Vagina (tissue), 2 donors: ENCODE measurements around the gene HS3ST3B1. TPM values are rescaled to one million over a fixed set of nuclear protein-coding genes. Genes with fewer than 3 reads are reported as not detected.

Source experiments
- DNase-seq, 2 donors: peaks; one replicate each; pipeline ENCODE4 v3.0.0-alpha.2; 2017; ENCODE audit errors: extremely low spot score in 2 of 2
- H3K27ac ChIP-seq: fragments of 200-600 bp; sonication (generic); one replicate; pipeline ENCODE4 v1.5.1; 2019
- H3K27me3 ChIP-seq: fragments of 200-600 bp; sonication (generic); one replicate; pipeline ENCODE4 v1.5.1; 2019
- H3K36me3 ChIP-seq, 2 donors: fragments of 200-600 bp; sonication (generic); one replicate each; pipeline ENCODE4 v1.5.1; 2017 to 2019
- H3K4me1 ChIP-seq: fragments of 200-600 bp; sonication (generic); one replicate; pipeline ENCODE4 v1.5.1; 2019
- H3K4me3 ChIP-seq, 2 donors: fragments of 200-600 bp; sonication (generic); 1 replicate in 1 of 2; 2 replicates in 1 of 2; pipeline ENCODE4 v1.5.1; 2016 to 2019
- H3K9me3 ChIP-seq: fragments of 200-600 bp; sonication (generic); one replicate; pipeline ENCODE4 v1.5.1; 2019
- POLR2A ChIP-seq, 2 donors: fragments of 450-650 bp; IDR thresholded peaks; one replicate each; pipeline ENCODE4 v1.6.1; 2017; ENCODE audit warnings: antibody characterized with exemption in 2 of 2, mild to moderate bottlenecking in 2 of 2, moderate library complexity in 2 of 2
- POLR2AphosphoS5 ChIP-seq, 2 donors: sonication (generic); formaldehyde crosslinking; IDR thresholded peaks; one replicate each; pipeline ENCODE4 v1.9.0; 2017; ENCODE audit warnings: antibody characterized with exemption in 2 of 2, mild to moderate bottlenecking in 2 of 2, low read depth in 1 of 2; ENCODE audit not compliant: insufficient read depth in 1 of 2
- intact Hi-C: fragments of 100-400 bp; cut with DNase I; formaldehyde crosslinking; loops from one replicate; pipeline ENCODE4 v1.15.1; 2023
- total RNA-seq: library from RNA; depleted of rRNA; stranded (reverse); fragments of >200 nt; gene quantifications from one replicate; pipeline ENCODE4 v1.2.3, GENCODE V29; 2016
- TF ChIP-seq, protein P1 (sequence below), 3 experiments: fragments of 450-650 bp in 2 of 3; fragments of 200-600 bp in 1 of 3; sonication (generic) in 1 of 3; IDR thresholded peaks; one replicate each; pipeline ENCODE4 v1.5.1; 2017 to 2019; ENCODE audit warnings: antibody characterized with exemption in 3 of 3, mild to moderate bottlenecking in 2 of 3, moderate library complexity in 2 of 3

The HS3ST3B1 gene
- total RNA-seq, 1 donor from 2014 or later, result 5.9 TPM

DNA sequence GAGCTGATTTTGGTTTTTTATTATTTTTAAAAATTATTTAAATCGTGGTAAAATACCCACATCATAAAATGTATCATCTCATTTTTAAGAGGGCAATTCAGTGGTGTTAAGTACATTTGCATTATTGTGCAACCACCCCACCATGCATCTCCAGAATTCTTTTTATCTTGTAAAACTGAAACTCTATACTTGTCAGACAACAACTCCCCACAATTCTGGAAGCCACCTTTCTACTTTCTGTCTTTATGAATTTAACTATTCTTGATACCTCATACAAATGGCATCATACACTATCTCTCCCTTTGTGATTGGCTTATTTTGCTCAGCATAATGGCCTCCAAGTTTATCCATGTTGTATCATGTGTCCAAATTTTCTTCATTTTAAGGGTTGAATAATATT, 97.9 kb downstream of the HS3ST3B1 start:
- Histone ChIP-seq H3K27me3 (no peaks in the 10 kb centered on the region), H3K4me1 (no peaks in the 10 kb centered on the region), H3K4me3 (no peak overlapping the region), H3K9me3 (no peaks in the 10 kb centered on the region), H3K27ac (no peak overlapping the region), H3K36me3 (no peaks in the 10 kb centered on the region)
- no peak for DNase-seq
- intact Hi-C loops, result no loop called here
- TF ChIP-seq POLR2AphosphoS5 (IDR thresholded peaks at IDR 0.05; ENCODE audit: insufficient read depth in 1 of 2, low read depth in 1 of 2) (no peak), POLR2A (IDR thresholded peaks at IDR 0.05) (no peak)
- TF ChIP-seq, protein P1, sequence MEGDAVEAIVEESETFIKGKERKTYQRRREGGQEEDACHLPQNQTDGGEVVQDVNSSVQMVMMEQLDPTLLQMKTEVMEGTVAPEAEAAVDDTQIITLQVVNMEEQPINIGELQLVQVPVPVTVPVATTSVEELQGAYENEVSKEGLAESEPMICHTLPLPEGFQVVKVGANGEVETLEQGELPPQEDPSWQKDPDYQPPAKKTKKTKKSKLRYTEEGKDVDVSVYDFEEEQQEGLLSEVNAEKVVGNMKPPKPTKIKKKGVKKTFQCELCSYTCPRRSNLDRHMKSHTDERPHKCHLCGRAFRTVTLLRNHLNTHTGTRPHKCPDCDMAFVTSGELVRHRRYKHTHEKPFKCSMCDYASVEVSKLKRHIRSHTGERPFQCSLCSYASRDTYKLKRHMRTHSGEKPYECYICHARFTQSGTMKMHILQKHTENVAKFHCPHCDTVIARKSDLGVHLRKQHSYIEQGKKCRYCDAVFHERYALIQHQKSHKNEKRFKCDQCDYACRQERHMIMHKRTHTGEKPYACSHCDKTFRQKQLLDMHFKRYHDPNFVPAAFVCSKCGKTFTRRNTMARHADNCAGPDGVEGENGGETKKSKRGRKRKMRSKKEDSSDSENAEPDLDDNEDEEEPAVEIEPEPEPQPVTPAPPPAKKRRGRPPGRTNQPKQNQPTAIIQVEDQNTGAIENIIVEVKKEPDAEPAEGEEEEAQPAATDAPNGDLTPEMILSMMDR (IDR thresholded peaks at IDR 0.05), result no peak

Other genes starting within 250 kb of the HS3ST3B1 start
- gene COX10, start 231.6 kb upstream of the HS3ST3B1 start, total RNA-seq, result 27.5 TPM
- not detected for gene CDRT15, start 64.2 kb upstream of the HS3ST3B1 start, total RNA-seq